AG20443 (cell line): Measurements from ENCODE around the gene FOXL3.

Source experiments
- DNase-seq: peaks from one replicate; pipeline ENCODE4 v3.0.0; 2012; ENCODE audit warnings: low spot score, mixed read lengths

FOXL3 gene

GRCh38 chr7:338295-339061, 48.5 kb downstream of the FOXL3 start:
- DNase-seq = no peak

GRCh38 chr7:339062-339342, 49.0 kb downstream of the FOXL3 start:
- no peak for DNase-seq

DNA sequence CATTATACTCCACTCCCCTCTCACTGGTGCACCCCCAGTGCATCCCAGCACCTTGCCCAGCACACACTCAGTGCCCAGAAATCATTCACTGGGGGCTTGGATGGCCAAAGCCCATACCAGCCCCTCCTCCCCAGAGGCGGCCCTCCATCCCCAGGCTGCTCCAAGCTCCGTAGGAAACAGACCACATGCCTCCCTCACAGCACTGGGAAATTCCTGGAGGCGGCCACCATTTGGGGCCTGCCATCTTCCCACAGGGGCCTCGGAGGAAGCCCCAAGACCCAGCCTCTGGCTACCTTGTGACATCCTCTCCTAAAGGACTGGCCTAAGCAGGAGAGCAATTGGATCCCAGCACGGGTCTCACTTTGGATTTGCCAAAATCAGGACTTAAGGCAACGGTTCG, 49.7 kb downstream of the FOXL3 start:
- DNase-seq = no peak

DNA sequence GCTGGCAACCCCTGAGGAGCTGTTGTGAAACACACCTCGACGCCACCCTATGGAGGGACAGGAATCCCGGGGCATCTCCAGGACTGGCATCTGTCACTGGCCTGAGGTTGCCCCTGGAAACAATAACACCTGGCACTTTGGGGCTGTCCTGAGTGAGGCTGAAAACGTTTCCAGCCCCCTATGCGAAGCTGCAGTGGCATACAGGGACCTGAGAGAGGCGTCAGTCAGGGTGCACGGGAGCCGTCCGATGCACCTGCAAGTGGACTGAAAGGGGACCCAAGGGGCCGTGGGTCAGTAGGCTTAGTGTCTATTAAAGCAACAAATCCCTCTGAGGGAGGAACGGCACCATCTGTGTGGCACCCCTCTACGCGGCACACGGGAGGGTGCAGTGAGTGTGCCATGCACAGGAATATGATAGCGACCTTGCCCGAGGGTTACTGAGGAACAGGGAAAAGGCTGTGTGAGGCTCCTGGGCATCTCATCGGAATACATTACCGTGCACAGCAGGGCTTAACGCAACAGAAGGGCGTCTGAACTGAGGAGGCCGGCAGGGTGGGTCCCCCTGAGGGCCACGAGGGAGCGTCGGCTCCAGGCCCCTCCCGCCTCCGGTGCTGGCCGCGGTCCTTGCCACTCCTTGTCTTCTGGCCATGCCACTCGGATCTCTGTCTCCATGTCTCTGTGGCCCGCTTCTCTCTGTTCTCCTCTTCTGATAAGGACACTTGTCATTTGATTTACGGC, 50.4 kb downstream of the FOXL3 start:
- no peak for DNase-seq
